Mucosa of stomach (tissue), 1 donor: ENCODE data around the gene ASTN2.

ENCODE experiments used
- H3K27me3 ChIP-seq: one replicate; pipeline ENCODE4 v1.7.0; 2013; ENCODE audit warnings: mild to moderate bottlenecking, low read length; ENCODE audit not compliant: control insufficient read depth, insufficient read depth
- H3K36me3 ChIP-seq: one replicate; pipeline ENCODE4 v1.7.0; 2013; ENCODE audit warnings: low read length; ENCODE audit not compliant: control insufficient read depth, insufficient read depth
- H3K4me1 ChIP-seq: one replicate; pipeline ENCODE4 v1.7.0; 2013; ENCODE audit warnings: mild to moderate bottlenecking, low read length; ENCODE audit not compliant: control insufficient read depth, insufficient read depth
- H3K4me3 ChIP-seq: one replicate; pipeline ENCODE4 v1.7.0; 2013; ENCODE audit warnings: low read length
- H3K9ac ChIP-seq: one replicate; pipeline ENCODE4 v1.7.0; 2013; ENCODE audit warnings: mild to moderate bottlenecking, low read length, moderate library complexity
- H3K9me3 ChIP-seq: one replicate; pipeline ENCODE4 v1.7.0; 2013; ENCODE audit warnings: mild to moderate bottlenecking, low read length, moderate library complexity; ENCODE audit not compliant: control insufficient read depth
- donor health status: Pancreatic carcinoma.

ASTN2 gene

DNA sequence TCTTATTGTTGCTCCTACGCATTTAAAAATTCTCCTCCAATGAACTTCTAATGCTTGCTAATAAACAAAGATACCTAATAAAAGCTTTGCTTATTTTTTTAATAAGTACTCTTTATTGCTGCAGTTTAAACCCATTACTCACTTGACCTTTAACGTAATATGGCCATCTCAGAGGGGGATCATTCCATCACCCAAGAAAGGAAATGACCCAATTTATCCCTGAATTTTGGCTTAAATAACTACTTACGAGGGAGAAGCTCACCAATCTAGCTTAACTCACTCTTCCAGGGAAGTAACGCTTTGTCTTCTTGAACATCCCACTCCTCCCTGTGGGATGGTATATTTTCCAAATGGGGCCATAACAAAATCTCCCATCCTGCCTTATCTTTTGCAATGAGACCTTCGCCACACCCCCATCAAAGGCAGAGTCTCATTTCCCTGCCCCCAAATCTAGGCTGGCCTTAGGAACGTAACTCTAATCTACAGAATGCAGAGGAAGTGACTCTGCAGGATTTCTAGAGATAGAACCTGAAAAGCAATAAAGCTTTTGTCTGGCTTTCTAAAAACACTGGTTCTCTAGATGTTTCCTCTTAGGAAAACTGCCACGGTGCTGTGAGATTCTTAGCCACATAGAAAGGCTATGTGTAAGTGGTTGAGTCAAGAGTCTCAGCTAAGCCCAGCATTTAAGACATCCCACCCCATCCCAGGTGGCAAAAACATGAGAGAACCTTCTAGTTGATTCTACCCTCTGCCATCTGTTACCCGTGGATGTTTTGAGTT, 310.0 kb downstream of the ASTN2 start:
- Histone ChIP-seq H3K36me3 (no peaks in the 10 kb centered on the region), H3K9me3 (no peaks in the 10 kb centered on the region), H3K9ac (no peak overlapping the region), H3K4me3 (no peak overlapping the region), H3K27me3 (no peaks in the 10 kb centered on the region), H3K4me1 (no peaks in the 10 kb centered on the region)

DNA sequence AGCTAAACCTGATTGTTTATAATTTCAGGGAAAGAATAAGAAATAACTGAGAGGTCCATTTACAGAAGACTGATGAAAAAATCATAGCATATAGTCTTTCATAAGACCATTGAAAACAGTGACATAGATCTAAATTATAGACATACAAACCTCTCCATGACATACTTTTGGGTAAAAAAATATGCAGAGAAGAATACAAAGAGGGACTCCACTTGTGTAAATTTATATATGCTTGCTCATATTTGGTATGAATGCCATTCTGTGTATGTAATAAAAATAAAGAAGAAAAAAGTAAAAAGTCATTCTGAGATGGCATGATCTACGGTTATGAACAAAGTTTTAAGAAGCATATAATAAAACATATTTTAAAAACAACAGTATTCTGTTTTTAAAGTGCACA, 310.7 kb downstream of the ASTN2 start:
- Histone ChIP-seq H3K9me3 (no peaks in the 10 kb centered on the region), H3K9ac (no peak overlapping the region), H3K36me3 (no peaks in the 10 kb centered on the region), H3K4me3 (no peak overlapping the region), H3K4me1 (no peaks in the 10 kb centered on the region), H3K27me3 (no peaks in the 10 kb centered on the region)

DNA sequence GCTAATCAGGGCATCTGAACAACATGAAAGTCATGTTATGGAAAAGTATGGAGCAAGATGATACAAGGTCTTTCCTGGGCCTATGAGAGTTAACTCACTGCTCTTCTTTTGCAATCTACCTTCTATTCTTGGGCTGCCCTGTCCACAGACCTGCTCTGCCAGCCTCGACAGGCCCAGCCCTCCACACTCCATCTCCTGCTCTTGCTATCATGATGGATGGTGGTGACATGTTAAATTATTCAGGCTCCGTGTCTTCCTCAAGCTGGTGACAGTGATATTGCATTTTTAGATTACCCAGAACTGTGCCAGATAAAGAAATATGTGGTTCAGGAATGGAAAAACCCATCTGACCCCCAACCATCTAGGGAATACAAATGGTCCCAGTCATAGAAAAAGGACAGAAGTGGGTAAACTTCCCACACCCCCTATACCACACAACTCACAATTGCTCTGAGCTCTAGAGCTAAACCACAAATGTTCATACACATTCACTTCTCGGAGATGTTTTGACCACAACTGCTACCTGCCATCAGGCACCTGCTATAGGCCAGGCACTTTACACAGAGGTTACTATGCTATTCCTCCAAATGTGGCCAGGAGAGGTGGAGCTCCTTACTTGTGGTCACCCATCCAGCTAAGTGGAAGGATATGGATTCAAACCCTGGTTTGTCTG, 311.3 kb downstream of the ASTN2 start:
- no peaks in the 10 kb centered on the region for H3K27me3 ChIP-seq
- no peaks in the 10 kb centered on the region for H3K4me1 ChIP-seq
- no peak overlapping the region for H3K4me3 ChIP-seq
- H3K9me3 ChIP-seq = no peaks in the 10 kb centered on the region
- no peaks in the 10 kb centered on the region for H3K36me3 ChIP-seq
- H3K9ac ChIP-seq = no peak overlapping the region

DNA sequence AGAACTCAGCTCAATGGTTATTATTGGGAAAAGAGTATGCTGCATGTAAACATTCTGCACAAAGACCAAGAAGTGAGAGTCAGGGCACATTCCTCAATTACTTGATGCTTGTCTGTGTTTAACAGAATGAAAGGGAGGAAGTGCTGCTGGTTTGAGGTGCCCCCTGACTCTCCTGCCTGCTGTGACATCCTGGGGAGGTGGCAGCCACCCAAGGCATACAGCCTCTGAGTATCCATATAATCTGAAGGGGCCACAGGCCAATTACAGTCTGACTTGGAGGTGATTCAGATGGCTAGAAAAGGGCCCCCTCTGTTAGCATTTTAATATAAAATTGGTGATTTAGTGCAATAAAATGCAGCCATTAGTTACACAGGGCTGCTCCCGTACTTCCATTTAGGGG, 313.8 kb downstream of the ASTN2 start:
- Histone ChIP-seq H3K27me3 (no peaks in the 10 kb centered on the region), H3K9me3 (no peaks in the 10 kb centered on the region), H3K4me3 (no peak overlapping the region), H3K4me1 (no peaks in the 10 kb centered on the region), H3K9ac (no peak overlapping the region), H3K36me3 (no peaks in the 10 kb centered on the region)

DNA sequence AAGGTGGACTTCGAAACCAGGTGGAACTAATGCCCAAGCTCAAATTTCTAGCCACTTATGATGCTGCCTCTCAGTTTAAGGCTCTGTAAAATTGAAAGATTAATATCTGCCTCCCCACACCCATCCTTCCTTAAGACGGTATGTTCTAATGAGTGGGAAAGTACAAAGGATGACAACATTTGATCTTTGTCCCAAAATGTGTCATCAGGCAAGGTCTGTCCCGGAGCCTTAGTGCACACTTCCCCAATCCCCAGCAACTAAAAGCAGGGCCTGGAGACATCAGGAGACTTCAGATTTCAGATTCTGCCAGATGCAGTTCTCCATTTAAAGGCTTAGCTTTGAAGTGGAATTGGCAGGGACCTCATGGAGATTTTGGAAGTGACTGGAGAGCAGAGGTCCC, 316.5 kb downstream of the ASTN2 start:
- H3K4me1 ChIP-seq = no peaks in the 10 kb centered on the region
- H3K27me3 ChIP-seq = no peaks in the 10 kb centered on the region
- no peaks in the 10 kb centered on the region for H3K9me3 ChIP-seq
- no peak overlapping the region for H3K9ac ChIP-seq
- H3K36me3 ChIP-seq = no peaks in the 10 kb centered on the region
- H3K4me3 ChIP-seq = no peak overlapping the region

DNA sequence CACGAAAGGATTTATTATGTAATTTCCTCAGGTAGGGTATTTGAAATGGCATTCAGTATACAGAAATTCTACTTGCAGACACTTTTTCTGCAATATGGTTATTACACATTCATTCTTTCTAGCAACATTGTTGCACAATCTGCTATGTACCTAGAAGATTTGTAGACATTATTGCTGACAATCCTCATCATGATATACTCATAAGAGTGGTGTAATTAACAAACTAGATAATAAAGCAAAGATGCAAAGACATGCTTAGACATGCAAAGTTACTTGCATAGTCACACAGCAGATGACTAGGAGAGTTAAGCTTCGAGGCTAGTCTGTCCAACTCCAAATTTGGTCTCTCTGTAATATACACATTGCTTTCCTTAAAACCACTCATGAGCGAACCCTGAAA, 317.1 kb downstream of the ASTN2 start:
- no peak overlapping the region for H3K9ac ChIP-seq
- no peaks in the 10 kb centered on the region for H3K36me3 ChIP-seq
- no peaks in the 10 kb centered on the region for H3K4me1 ChIP-seq
- no peaks in the 10 kb centered on the region for H3K9me3 ChIP-seq
- H3K4me3 ChIP-seq = no peak overlapping the region
- H3K27me3 ChIP-seq = no peaks in the 10 kb centered on the region

DNA sequence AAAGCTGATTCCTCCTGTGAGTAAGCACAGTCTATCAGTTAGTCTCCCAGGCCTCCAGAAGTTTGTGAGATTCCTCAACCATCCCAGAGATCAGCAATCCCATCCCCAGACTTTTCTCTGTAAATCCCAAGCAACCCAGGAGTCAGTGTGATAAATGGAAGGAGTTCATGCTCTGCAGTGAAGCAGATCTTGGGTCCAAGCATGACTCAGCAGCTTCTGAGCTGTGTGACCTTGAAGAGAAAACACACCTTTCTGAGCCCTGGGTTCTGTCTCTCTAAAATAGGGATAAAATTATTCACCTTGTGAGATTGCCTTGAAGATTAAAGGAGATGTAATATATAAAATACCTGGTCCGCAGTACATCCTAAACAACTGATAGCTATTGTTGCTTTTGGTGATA, 318.7 kb downstream of the ASTN2 start:
- Histone ChIP-seq H3K9me3 (no peaks in the 10 kb centered on the region), H3K36me3 (no peaks in the 10 kb centered on the region), H3K9ac (no peak overlapping the region), H3K27me3 (no peaks in the 10 kb centered on the region), H3K4me1 (no peaks in the 10 kb centered on the region), H3K4me3 (no peak overlapping the region)

DNA sequence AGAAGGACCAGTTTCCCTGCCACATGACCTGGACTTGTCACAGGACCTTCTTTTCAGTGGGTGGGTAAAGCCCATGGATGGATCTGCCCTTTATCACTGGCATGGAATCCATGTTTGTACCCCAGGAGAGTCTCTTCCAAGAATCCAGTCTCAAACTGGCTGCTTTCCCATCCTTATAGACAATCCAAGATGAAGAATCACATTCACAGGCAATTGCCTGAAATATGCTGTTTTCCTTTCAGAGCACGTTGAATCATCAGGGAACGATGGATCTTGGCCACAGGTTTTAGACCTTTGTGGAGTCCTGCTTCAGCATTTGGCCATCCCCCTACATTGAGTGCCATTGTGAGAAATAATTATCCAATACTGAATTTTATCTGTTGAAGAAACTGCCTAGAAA, 319.8 kb downstream of the ASTN2 start:
- Histone ChIP-seq H3K4me1 (no peaks in the 10 kb centered on the region), H3K9me3 (no peaks in the 10 kb centered on the region), H3K27me3 (no peaks in the 10 kb centered on the region), H3K4me3 (no peak overlapping the region), H3K9ac (no peak overlapping the region), H3K36me3 (no peaks in the 10 kb centered on the region)

DNA sequence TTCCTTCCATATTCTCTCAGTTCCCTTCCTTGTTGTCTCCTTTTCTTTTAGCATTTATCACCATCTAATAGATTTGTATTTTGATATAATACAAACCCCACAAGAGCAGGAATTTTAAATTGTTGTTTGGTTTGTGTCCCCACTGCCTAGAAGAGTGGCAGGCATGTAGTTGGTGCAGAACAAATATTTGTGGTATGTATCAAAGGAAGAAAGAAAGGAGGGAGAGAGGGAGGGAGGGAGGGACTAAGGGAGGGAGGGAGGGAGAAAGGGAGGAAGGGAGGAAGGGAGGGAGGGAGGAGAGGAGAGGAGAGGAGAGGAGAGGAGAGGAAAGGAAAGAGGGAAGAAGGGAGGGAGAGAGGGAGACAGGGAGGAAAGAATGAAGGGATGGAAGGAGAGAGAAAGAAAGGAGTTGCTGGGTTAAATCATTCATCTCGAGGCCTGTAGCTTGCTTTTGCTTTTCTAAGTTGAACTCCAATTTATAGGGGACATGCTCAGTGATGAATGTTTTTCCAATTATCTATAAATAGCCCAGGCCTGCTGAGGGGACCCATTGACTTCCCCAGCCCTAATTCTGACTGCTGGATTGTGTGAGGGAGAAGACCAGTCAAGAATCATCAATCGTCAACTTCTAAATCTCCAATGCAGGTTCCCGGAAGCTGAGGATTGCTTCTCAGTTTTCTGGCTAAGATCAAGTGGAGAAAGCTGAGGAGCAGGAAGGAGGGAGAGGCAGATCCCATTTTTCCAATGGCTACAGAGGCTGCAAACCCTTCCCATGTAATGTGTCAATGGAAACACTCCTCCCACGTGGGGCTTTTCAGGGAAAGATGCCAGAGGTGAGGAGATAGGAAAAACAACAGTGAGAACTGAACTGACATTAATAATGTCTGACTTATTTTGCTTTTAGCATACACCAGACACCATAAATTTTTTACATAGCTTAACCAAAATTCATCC, 320.7 kb downstream of the ASTN2 start:
- Histone ChIP-seq H3K9ac (no peak overlapping the region), H3K4me1 (no peaks in the 10 kb centered on the region), H3K27me3 (no peaks in the 10 kb centered on the region), H3K36me3 (no peaks in the 10 kb centered on the region), H3K4me3 (no peak overlapping the region), H3K9me3 (no peaks in the 10 kb centered on the region)

DNA sequence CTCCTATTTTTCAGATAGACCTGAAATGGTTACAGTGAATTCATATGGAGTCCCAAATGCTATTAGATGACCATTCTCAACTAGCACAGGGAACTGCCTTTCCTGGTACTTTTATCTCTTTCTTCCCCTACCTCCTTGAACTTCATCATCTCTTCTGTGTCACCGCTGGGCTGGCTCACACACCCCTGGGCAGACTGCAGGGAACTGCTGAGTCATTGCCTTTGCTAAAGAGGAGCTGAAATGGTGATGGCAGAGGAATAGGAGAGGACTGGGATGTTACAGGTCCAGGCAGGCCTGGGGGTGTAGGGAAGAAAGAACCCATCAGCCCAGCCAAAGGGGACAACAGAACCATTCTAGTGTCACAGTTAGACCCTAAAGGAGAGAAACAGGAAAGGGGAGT, 322.3 kb downstream of the ASTN2 start:
- no peaks in the 10 kb centered on the region for H3K27me3 ChIP-seq
- H3K36me3 ChIP-seq = no peaks in the 10 kb centered on the region
- H3K9ac ChIP-seq = no peak overlapping the region
- H3K9me3 ChIP-seq = no peaks in the 10 kb centered on the region
- no peak overlapping the region for H3K4me3 ChIP-seq
- no peaks in the 10 kb centered on the region for H3K4me1 ChIP-seq

DNA sequence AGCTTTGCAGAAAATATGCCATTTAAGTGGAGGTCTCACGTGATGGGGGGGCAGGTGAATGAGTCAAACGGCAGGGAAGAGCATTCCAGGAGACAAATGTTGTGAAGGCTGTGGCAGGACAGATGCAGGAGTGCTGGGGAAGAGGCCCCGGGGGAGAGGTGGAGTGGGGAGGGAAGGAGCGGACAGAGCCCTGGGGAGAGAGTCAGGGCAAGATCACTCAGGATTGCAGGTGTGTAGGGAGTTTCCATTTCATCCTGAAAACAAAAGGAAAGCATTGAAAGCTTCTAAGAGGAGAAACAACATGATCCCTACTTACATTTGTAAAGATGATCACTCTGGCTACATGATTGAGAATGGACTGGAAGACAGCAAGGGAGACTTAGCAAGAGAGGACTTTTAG, 323.3 kb downstream of the ASTN2 start:
- Histone ChIP-seq H3K27me3 (no peaks in the 10 kb centered on the region), H3K36me3 (no peaks in the 10 kb centered on the region), H3K9me3 (no peaks in the 10 kb centered on the region), H3K4me3 (no peak overlapping the region), H3K4me1 (no peaks in the 10 kb centered on the region), H3K9ac (no peak overlapping the region)

DNA sequence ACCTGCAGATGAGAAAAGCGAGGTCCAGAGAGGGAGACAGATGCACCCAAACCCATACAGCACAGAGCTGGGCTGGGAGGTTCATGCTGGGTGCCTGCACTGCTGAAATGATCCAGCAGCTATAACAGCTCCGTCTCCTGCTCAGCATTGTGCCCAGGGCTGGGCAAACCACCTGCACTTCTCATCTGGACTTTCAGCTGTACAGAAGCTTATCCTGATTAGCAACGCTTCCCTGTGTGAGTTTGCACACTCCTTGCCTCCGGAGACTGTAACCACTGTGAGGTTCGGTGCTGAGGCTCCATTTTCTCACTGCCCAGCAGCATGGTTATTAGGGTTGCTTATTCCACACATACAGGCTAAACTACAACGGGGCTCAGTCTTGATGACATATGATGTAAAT, 326.1 kb downstream of the ASTN2 start:
- Histone ChIP-seq H3K9me3 (no peaks in the 10 kb centered on the region), H3K36me3 (no peaks in the 10 kb centered on the region), H3K4me1 (no peaks in the 10 kb centered on the region), H3K4me3 (no peak overlapping the region), H3K27me3 (no peaks in the 10 kb centered on the region), H3K9ac (no peak overlapping the region)
